HCT116 (cell line): ENCODE data around the gene FAM124B.

Experiments used
- ATF3 ChIP-seq: IDR thresholded peaks from 2 replicates; pipeline ENCODE4 v1.6.1; 2012
- EGR1 ChIP-seq: IDR thresholded peaks from 2 replicates; pipeline ENCODE4 v1.6.1; 2012; ENCODE audit warnings: low read depth
- ELF1 ChIP-seq: IDR thresholded peaks from 2 replicates; pipeline ENCODE4 v1.6.1; 2012; ENCODE audit warnings: low read depth, borderline replicate concordance
- POLR2A ChIP-seq: IDR thresholded peaks from 2 replicates; pipeline ENCODE4 v1.7.0; 2011; ENCODE audit warnings: borderline replicate concordance; ENCODE audit not compliant: insufficient read depth, insufficient read length; ENCODE audit errors: extremely low read depth
- POLR2AphosphoS5 ChIP-seq: IDR thresholded peaks from 2 replicates; pipeline ENCODE4 v1.6.1; 2011; ENCODE audit warnings: mild to moderate bottlenecking, low read depth, low read length, moderate library complexity
- RAD21 ChIP-seq: IDR thresholded peaks from 2 replicates; pipeline ENCODE4 v1.6.1; 2012; ENCODE audit warnings: low read depth, mild to moderate bottlenecking
- SIN3A ChIP-seq: IDR thresholded peaks from 2 replicates; pipeline ENCODE4 v1.6.1; 2012; ENCODE audit warnings: low read depth
- SP1 ChIP-seq: IDR thresholded peaks from 2 replicates; pipeline ENCODE4 v1.6.1; 2012; ENCODE audit warnings: low read depth
- ZNF274 ChIP-seq: fragments of 200-500 bp; sonication (Bioruptor generic); IDR thresholded peaks from 2 replicates; pipeline ENCODE4 v1.6.1; 2014; ENCODE audit warnings: mild to moderate bottlenecking, low read depth, low read length, inconsistent platforms
- TF ChIP-seq, protein P1 (sequence below), 3 experiments: fragments of 200-600 bp in 1 of 3; sonication (generic) in 1 of 3; IDR thresholded peaks in 2 of 3; conservative IDR thresholded peaks in 1 of 3; 2 replicates each; pipeline ENCODE4 v1.5.1; 2012 to 2017; ENCODE audit warnings: low read depth in 2 of 3, low read length in 2 of 3, antibody characterized with exemption in 1 of 3, borderline replicate concordance in 1 of 3, control low read depth in 1 of 3, mild to moderate bottlenecking in 1 of 3, mixed read lengths in 1 of 3, mixed run types in 1 of 3, moderate library complexity in 1 of 3; ENCODE audit not compliant: insufficient read depth in 1 of 3

GRCh38 chr2:224381521-224382279, 20.2 kb downstream of the FAM124B start:
- no peak for TF ChIP-seq POLR2A
- no peak for TF ChIP-seq ELF1
- no peak for TF ChIP-seq RAD21
- TF ChIP-seq SIN3A = no peak
- TF ChIP-seq, protein P1, sequence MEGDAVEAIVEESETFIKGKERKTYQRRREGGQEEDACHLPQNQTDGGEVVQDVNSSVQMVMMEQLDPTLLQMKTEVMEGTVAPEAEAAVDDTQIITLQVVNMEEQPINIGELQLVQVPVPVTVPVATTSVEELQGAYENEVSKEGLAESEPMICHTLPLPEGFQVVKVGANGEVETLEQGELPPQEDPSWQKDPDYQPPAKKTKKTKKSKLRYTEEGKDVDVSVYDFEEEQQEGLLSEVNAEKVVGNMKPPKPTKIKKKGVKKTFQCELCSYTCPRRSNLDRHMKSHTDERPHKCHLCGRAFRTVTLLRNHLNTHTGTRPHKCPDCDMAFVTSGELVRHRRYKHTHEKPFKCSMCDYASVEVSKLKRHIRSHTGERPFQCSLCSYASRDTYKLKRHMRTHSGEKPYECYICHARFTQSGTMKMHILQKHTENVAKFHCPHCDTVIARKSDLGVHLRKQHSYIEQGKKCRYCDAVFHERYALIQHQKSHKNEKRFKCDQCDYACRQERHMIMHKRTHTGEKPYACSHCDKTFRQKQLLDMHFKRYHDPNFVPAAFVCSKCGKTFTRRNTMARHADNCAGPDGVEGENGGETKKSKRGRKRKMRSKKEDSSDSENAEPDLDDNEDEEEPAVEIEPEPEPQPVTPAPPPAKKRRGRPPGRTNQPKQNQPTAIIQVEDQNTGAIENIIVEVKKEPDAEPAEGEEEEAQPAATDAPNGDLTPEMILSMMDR (IDR thresholded peaks at IDR 0.05 in 2 of 3, conservative IDR thresholded peaks at IDR 0.05 in 1 of 3; ENCODE audit: borderline replicate concordance in 1 of 3, insufficient read depth in 1 of 3, low read depth in 2 of 3, low read length in 2 of 3) = no peak
- no peak for TF ChIP-seq ZNF274
- no peak for TF ChIP-seq POLR2AphosphoS5
- no peak for TF ChIP-seq EGR1
- no peak for TF ChIP-seq ATF3
- no peak for TF ChIP-seq SP1
